ENCODE results near the gene ST7. TPM values are rescaled to one million over a fixed set of nuclear protein-coding genes. Genes with fewer than 3 reads are reported as not detected.
A peak's percentile ranks its signal among the peaks of the same experiment; 100 is the strongest.

ST7 gene
- polyA plus RNA-seq, 3 donors = 28.3 to 29.7 (median 29.3) TPM

DNA sequence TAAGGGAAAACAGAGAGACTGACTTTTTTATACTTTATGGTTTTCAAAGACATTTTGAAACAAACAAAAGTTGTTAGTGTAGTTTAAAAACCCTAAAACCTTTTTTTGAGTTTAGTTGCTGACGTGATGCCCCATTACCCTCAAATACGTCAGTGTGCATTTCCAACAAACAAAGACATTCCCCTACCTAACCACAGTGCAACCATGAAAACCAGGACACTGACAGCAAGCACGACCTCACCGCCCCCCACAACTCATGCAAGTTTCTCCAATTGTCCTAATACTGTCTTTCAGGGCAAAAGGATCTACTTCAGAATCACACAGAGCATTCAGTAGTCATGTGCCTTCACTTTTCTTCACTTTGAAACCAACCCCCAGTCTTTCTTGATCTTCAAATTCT lies 294.5 kb downstream of the ST7 start:
- DNase-seq (ENCODE audit: low read depth in 3 of 3, low spot score in 2 of 3) = no peak

DNA sequence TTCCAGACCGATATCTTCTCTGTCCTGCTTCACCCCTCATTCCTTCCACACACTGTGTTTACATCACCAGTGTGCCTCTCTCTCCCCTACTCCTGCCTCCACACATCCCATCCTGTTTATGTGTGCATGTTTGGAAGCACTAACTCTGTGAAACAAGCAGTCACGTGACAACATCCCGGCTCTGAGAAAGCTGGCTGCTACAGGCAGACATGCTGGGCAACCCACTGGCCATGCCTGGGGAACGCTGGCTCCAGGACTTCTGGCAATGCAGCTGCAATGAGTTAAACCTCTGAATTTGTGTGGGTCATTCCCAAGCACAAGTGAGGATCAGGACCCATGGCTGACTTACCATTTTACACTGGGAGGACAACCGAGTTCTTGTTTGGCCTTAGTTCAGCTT lies 295.5 kb downstream of the ST7 start:
- no peak for DNase-seq (ENCODE audit: low read depth in 3 of 3, low spot score in 2 of 3)

DNA sequence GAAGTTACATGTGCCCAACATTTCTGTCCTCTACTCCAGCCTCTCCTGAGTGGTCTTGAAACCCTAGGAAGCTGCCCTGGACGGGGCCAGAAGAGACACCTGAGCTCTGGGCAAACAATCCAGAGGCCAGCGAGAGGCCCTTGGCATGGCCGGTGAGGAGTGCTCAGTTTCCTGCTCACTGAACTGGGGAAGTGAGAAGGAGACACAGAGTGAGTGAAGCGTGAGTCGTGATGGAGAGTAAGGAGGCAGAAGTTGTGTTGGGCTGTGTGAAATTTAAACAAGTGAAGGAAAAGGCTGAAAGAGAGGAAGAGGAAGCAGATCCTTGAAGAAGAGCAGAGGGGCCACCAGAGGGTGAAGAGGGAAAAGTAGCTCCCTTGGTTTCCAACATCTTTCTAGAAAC lies 296.4 kb downstream of the ST7 start:
- DNase-seq (ENCODE audit: low read depth in 3 of 3, low spot score in 2 of 3) = no peak

DNA sequence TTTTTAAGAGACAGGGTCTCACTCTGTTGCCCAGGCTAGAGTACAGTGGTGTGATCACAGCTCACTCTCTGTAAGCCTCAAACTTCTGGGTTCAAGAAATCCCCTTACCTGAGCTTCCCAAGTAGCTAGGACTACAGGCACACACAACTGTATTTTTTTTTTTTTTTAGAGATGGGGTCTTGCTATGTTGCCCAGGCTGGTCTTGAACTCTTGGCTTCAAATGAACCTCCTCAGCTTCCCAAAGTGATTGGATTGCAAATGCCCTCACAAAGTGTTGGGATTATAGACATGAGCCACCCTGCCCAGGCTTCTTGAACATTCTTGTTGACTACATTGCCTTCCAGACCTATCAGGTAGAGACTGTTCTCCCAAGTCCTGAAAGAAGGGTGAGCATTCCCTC lies 296.9 kb downstream of the ST7 start:
- no peak for DNase-seq (ENCODE audit: low read depth in 3 of 3, low spot score in 2 of 3)

DNA sequence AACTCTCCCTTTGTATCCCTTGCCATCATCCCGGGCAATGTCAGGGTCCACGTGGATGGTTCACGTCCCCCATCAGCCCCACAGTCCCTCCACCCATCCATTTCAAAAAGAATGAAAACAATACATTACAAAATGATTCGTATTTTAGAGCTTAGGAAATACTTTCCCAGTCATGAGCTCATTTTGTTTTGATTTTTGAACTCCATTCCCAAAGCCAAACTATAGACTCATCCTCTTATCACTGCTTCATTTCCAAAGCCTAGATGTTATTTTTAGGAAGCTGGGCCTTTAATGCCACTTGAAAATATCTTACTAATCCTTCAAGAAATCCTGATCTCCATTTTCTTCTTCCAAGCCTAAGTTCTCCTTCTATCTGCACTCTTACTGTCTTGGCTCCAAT lies 297.5 kb downstream of the ST7 start:
- no peak for DNase-seq (ENCODE audit: low read depth in 3 of 3, low spot score in 2 of 3)

DNA sequence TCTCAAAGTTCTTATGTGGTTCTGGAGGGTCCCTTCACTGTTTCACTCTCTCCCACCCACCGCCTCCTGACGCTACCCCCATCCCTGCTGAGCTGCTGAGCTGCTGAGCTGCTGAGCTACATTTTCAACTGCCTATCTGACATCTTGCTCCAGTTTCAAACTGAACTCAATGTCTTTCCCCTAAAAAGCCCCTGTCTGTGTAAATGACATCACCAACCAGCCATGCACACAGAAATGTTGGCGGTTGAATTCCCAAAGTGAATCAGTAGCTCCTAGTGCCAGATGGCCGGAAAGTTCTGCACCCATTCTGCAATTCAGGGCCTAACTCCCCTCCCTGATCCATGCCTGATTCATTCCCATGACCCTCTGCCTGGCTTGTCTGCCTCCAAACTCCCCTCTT lies 298.4 kb downstream of the ST7 start:
- no peak for DNase-seq (ENCODE audit: low read depth in 3 of 3, low spot score in 2 of 3)

DNA sequence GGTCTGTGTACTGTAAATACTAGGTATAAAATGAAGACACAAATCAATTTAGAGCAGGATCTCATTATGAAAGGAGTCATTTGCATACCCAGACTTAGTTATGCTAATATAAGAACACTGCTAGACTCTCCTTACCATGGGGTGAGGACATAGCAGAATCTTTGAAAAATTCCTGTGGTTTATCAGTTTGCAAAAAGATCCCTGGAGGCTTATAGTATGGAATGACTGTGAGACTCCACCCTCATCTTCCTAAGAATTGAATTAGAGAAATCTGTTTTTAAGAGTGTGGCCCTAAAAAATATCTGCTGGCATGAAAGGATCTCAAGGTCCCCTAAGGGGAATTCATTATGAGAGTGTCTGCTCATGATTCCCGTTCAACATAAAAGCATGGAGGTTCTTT lies 306.3 kb downstream of the ST7 start:
- DNase-seq (ENCODE audit: low read depth in 3 of 3, low spot score in 2 of 3) = no peak

DNA sequence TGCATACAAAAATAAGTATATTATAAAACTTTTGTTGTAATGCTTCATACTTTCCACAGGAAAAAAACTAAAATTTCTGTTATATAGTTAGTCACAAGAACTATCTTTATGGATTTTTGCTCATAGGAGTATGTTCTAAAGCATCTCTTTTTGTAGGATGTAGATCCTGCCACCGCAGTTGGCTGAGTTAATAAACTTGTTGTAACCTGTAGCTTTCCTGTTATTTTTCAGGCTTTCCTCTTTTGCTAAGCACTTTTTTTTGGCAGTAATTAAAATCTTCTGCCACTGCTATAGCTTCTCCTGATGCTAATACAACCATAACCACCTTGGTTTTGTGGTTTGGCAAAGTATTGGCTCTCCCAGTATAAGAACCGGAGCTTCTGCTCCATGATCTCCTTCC lies 309.2 kb downstream of the ST7 start:
- DNase-seq (ENCODE audit: low read depth in 3 of 3, low spot score in 2 of 3) = no peak

DNA sequence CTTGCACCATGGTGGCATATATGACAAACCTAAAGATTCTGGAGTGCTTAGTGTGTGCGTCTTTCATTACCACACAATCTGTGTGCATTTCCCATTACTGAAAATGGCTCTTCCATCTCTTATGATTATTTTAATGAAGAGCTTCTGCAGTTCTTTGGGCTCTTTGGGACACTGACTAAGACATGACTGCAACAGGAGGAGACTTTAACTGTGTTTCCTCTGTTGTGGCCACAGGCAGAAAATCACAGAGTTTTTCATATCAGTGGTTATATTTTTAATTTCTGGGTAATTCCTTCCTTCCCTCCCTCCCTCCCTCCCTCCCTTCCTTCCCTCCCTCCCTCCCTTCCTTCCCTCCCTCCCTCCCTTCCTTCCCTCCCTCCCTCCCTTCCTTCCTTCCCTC lies 311.4 kb downstream of the ST7 start:
- DNase-seq (ENCODE audit: low read depth in 3 of 3, low spot score in 2 of 3) = no peak

DNA sequence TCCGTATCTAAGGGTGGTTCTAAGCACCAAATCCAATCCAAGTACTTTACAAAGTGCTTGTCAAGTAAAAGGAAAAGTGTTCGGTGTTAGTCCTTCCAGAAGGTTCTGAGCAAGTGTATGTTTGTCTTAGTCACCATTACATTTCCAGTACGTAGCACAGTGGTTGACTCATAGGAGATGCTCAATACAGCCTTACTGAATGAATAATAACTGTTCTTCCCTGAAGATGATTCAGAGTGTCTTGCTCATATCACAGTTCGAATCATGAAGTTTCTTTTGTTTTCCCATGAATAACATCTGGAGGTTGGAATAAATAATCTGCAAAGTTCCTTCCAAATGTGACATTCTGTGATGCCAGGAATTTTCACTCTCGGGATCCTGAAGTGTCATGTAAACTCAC lies 316.1 kb downstream of the ST7 start:
- no peak for DNase-seq (ENCODE audit: low read depth in 3 of 3, low spot score in 2 of 3)

DNA sequence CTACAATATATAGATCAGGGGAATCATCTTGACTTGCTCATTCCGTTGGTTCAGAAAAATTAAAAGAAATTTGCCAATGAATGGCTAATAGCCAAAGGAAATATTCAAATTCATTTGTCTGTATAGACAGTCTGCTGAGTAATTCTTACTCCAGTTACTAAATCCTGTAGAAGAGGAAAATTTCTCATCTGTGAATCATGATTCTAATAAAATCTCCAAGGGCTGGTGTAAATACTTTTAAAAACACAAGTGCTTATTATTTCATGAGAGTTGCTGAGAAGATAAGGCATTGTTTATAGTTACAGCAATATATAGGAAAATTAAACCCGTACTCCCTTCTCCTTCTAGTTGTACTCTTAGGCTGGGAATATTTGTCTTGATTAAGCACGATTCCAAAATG lies 316.6 kb downstream of the ST7 start:
- no peak for DNase-seq (ENCODE audit: low read depth in 3 of 3, low spot score in 2 of 3)

DNA sequence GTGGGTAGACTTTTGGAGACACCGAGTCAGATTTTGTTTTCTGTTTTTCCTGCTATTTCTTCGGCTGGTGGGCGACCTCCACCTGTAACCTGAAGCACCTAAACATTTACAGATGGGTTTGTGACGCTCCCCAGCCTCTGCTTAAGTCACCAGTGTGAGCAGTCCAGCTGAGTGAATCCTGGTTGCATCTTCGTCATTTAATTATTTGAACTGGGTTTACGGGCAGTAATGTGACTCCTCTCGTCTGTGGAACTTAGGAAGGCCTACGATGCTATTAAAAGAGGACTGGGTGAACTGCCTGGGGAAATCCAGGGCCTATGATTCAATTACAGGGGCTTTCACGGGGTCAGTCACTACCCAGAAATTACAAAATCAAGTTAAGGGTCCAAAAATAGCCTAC lies 317.1 kb downstream of the ST7 start:
- DNase-seq (ENCODE audit: low read depth in 3 of 3, low spot score in 2 of 3) = no peak

DNA sequence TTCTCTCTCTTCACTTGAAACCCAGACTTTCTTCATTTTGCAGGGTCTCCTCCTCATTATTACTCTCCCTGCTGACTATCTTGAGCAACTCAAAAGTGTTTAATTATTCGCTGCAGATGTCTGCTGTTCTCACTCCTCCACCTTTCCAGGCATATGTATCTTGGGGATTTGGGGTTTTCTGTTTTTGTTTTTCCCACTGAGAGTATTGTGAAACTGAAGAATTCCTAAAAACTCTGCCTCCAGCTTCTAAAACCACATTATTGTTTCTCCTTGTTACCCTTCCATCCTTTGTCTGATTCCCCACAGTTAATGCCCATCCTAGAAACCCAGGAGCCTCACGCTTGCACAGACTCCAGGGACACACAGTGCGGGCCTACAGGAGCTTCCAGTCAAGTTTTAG lies 318.3 kb downstream of the ST7 start:
- DNase-seq (ENCODE audit: low read depth in 3 of 3, low spot score in 2 of 3) = no peak

DNA sequence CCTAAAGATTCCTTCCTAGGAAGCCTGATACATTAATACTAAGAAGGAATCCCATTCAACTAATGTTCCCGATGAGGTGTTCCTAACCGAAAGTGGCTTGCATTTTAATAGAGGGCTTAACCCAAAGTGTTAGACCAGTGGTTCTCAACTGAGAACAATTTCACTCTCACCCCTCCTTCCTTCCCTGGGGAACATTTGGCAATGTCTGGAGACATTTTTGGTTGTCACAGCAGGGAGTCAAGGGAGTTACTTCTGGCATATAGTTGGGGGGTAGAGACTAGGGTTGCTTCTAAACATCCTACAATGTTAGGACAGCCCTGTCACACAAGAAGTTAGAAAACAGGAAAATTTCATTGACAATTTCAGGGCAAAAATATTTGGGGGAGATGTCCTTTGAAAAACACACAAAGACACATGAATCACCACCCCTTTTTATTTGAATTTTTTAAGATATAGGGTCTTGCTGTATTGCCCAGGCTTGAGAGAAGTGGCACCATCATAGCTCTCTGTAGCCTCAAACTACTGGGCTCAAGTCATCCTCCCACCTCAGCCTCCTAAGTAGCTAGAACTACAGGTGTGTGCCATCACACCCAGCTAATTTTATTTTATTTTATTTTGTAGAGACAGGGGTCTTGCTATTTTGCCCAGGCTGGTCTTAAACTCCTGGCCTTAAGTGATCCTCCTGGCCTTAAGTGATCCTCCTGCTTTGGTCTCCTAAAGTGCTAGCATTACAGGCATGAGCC lies 318.9 kb downstream of the ST7 start:
- no peak for DNase-seq (ENCODE audit: low read depth in 3 of 3, low spot score in 2 of 3)

DNA sequence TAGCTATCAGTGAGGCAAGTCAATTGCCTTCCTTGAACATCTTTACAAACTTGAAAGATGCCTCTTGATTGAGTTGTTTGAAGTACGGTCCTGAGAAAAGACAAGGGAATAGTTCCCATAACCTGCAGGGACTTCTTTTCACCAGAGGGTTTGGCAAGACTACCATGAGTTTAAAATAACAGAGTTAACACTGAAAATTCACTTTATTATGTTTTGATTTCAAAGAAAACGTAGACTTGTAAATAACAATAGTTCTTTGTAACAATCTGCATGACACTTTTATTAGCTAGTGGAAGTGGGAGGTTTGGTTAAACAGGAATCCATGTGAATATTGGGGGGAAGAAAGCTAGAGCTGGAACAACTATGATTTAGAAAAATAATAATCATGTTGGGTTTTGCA lies 320.0 kb downstream of the ST7 start:
- no peak for DNase-seq (ENCODE audit: low read depth in 3 of 3, low spot score in 2 of 3)

DNA sequence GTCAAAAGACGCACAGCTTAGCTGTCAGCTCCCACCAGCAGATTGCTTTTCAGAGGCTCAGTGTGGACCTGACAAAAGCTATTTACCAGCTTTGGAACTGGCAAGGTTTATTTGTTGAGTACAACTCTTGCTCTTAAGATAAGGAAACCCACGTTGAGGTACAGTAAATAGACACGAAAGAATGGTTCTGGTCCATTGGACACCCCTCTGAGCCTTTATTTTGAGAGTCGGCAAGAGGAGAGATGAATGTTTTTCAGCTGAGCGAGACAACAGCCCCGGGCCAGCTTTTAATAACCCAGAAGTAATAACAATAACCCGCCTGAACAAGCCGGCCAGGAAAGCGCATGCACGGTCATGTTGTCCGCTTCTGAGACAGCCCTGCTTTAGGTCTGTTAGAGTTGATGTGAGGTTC lies 320.5 kb downstream of the ST7 start:
- peak in 1 of 3 donors; percentile 7 for DNase-seq (ENCODE audit: low read depth in 3 of 3, low spot score in 2 of 3)

DNA sequence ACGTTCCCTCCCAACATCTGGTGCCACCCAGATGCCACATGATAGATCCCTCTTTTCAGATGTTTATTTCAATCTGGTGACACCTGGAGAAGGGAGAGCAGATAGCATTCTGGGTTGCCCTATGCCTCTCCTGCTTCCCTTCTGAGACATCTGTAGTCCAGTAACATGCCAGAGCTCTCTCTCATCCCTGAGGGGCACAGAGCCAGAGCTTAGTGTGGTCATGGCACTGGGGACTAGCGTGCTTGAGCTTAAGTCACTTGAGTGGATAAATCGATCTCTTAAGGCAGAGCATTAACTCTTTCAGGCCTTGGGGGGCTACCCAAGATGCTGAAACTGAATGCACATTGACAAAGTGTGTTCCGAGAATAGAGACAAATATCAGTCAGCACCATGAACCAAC lies 321.6 kb downstream of the ST7 start:
- DNase-seq (ENCODE audit: low read depth in 3 of 3, low spot score in 2 of 3) = no peak

DNA sequence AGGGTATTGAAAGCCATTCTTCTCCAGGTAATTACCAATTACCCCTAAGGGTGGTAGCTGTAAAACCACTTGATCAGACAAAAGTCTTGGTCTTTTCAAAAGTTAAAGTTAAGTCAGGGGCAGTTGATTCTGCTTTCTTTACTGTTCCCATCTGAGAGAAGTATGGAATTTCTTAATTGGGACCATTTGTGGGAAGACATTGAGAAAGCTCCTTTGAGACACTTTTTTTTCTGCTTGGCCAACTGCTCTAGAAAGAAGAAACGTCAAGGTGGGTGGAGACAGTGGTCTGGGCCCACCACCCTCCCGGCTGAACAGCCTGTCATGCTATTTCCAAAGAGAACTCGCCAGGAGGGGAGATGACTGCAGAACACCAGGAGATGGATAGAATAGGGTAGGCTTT lies 324.3 kb downstream of the ST7 start:
- no peak for DNase-seq (ENCODE audit: low read depth in 3 of 3, low spot score in 2 of 3)

DNA sequence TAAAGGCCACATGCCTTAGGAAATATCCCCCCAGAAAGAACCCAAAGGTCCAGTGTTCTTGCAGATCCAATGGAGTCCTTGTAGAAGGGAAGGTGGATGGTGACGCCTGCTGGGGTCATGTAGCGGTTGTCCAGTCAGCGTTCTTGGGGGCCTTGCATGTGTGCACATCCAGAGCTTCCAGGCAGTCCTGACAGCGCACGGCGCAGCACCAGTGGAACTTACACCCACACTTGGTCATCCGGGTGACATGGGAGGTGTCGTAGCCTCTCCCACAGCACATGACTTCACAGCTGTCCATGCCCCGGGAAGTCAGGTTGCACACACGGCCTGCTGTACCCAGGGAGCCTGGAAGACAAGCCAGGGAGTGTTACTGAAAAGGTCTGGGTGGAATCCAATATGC lies 324.7 kb downstream of the ST7 start:
- no peak for DNase-seq (ENCODE audit: low read depth in 3 of 3, low spot score in 2 of 3)

DNA sequence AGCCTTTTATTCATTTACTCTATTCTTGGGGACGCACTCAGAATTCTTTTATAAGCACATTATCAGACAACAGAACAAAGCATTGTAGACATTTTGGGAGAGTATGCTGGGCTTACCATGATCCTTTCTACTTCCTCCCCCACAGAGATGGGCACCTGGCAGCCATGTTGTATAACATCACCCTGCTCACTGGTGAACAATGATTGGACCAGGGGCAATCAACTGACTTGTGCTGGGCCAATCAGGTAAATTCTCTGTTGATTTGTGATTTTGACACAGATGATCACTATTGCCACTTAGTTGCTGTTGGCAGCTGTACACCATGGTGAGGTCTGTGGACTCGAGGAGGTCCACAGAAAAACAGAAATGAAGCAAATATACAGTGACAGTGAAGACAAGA lies 325.9 kb downstream of the ST7 start:
- DNase-seq (ENCODE audit: low read depth in 3 of 3, low spot score in 2 of 3) = no peak
